ENCODE data around the gene ZSWIM3.
A peak's percentile ranks its signal among the peaks of the same experiment; 100 is the strongest.
"Not testable (repeated sequence)": the region's sequence is repeated elsewhere in the genome, so short reads cannot be mapped to it uniquely, and the experiment has no call there.

ZSWIM3 gene

DNA sequence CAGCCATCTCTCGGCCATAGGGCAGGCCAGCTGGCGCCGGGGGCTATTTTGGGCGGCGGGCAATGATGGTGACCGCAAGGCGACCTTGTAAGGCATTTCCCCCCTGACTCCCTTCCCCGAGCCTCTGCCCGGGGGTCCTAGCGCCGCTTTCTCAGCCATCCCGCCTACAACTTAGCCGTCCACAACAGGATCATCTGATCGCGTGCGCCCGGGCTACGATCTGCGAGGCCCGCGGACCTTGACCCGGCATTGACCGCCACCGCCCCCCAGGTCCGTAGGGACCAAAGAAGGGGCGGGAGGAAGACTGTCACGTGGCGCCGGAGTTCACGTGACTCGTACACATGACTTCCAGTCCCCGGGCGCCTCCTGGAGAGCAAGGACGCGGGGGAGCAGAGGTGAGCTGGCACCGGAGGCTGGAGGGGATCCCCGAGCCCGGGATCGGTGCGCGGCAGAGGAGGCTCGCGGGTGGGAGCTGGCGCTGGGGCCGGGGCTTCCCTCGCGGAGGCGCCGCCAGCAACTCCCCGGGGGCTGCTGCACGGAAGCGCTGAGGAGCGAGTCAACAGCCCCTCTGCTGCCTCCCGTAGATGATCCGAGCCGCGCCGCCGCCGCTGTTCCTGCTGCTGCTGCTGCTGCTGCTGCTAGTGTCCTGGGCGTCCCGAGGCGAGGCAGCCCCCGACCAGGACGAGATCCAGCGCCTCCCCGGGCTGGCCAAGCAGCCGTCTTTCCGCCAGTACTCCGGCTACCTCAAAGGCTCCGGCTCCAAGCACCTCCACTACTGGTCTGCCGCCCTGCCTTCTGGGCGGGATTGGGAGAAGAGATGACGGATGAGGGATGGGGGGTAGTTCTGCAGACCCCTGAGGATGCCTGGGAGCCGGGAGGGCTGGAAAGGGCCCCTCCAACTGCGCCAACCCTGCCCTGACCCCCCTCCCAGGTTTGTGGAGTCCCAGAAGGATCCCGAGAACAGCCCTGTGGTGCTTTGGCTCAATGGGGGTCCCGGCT is 33.9 kb downstream of the ZSWIM3 start, which contains the start of the genes CTSA and NEURL2:
TSS of gene CTSA (plus strand) at position 351 of the 999 bp plus-strand sequence. CDS start at position 585, 234 bp downstream.
TSS of gene NEURL2 (minus strand) at position 224 of the 999 bp plus-strand sequence. CDS start at position 7, 217 bp downstream.
- DNase-seq: peak; percentile 78

- no peak for DNase-seq
Observed at GRCh38 chr20:45892049-45892825, 34.8 kb downstream of the ZSWIM3 start.

GRCh38 chr20:45892828-45893500 is 35.5 kb downstream of the ZSWIM3 start:
- DNase-seq: peak; percentile 39

GRCh38 chr20:45893831-45894230 is 36.4 kb downstream of the ZSWIM3 start:
- DNase-seq: no peak

- no peak for DNase-seq
Observed at GRCh38 chr20:45894797-45895196, 37.4 kb downstream of the ZSWIM3 start.

GRCh38 chr20:45896641-45897161 is 39.3 kb downstream of the ZSWIM3 start:
- no peak for DNase-seq

DNA sequence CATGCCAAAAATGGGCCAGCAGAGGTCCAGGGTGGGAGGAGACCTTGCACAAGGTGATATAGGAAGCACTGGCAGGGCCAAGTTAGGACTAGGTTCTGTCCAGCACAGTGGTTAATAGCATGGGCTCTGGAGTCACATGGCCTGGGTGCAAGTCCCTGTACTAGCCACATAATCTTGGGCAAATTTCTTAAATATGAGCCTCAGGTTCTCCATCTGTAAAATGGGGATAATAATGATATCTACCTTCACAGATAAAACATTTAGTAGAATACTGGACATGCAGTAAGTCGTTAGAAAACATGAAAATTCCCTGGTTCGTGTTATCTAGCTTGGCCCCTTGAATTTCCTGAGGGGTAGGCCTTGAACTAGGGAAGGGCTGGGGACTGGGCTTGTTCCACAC is 39.9 kb downstream of the ZSWIM3 start:
- no peak for DNase-seq

DNA sequence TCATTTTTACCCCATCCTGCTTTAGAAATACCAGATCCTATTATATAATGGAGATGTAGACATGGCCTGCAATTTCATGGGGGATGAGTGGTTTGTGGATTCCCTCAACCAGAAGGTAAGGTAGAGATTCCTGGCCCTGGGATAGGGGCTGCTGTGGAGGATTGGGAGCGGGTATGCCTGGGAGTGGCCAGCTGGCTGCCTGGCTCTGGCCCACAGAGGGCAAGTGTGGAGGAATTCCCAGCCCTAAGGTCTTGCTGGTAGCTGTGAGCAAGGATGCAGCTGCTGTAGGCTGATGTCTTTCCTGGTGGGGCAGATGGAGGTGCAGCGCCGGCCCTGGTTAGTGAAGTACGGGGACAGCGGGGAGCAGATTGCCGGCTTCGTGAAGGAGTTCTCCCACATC is 40.3 kb downstream of the ZSWIM3 start:
- DNase-seq: no peak

DNA sequence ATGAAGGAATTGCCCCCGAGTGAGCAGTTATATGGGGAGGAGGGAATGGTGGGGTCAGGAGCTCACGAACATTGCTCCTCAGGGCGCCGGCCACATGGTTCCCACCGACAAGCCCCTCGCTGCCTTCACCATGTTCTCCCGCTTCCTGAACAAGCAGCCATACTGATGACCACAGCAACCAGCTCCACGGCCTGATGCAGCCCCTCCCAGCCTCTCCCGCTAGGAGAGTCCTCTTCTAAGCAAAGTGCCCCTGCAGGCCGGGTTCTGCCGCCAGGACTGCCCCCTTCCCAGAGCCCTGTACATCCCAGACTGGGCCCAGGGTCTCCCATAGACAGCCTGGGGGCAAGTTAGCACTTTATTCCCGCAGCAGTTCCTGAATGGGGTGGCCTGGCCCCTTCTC is 40.9 kb downstream of the ZSWIM3 start:
- DNase-seq: no peak

GRCh38 chr20:45899046-45899835 is 41.8 kb downstream of the ZSWIM3 start:
- no peak for DNase-seq

- not testable (repeated sequence) for DNase-seq
Observed at GRCh38 chr20:45901332-45901731, 43.9 kb downstream of the ZSWIM3 start.

GRCh38 chr20:45902199-45902701 is 44.8 kb downstream of the ZSWIM3 start:
- no peak for DNase-seq

- DNase-seq: no peak
Observed at GRCh38 chr20:45904583-45905504, 47.4 kb downstream of the ZSWIM3 start.

DNA sequence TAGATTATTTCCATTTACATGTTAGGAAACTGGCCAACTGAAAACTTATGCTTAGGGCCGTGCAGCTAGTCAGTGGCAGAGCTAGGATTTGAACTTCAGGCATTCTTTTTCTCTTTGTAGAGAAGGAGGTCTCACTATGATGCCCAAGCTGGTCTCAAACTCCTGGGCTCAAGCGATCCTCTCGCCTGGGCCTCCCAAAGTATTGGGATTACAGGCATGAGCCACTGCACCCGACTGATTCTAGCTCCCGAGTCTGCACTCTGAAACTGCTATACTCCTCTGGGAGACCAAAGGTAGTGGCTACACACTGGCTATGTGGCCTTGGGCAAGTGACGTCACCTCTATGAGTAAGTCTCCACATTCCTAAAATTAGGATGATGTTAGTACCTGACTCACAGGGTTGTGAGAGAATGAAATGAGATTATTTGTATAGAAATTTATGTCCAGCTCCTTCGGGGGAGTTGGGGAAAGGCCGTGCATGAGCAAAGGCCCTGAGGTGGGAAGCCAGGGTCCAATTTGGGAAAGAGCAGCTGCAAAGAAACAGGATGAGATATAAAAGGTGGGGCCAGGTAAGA is 48.2 kb downstream of the ZSWIM3 start:
- DNase-seq: no peak

GRCh38 chr20:45907219-45907948 is 50.0 kb downstream of the ZSWIM3 start:
- no peak for DNase-seq

- no peak for DNase-seq
Observed at GRCh38 chr20:45908084-45908483, 50.7 kb downstream of the ZSWIM3 start.

DNA sequence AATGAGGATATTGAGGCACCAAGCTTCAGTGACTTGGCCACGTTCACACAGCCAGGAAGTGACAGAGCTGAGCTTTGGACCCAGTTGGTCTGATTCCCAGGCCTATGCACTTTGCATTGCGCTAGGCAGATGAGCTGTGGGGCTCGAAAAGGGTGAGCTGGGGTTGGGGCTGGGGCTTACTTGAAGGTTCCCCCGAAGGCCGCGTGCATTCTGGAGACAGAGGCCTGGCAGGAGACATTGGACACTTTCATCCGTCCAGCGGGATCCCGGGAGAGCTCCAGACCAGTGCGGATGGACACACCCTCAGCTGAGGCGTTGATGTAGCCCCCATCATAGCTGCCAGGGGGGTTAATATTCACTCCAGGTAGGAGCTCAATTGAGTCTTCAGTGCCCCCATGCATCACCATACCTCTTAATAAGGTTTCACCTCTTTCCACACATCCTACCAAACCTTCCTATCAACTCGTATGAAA is 52.0 kb downstream of the ZSWIM3 start:
- no peak for DNase-seq

GRCh38 chr20:45909817-45910669 is 52.6 kb downstream of the ZSWIM3 start:
- no peak for DNase-seq

All from NK-92 treated with Interleukin-12 subunit alpha and Interleukin-12 subunit beta, amount 100 ng/mL, for 24 hours (cell line).